Endometrial microvascular endothelial cells (primary cell): Measurements from ENCODE around the gene PPP2R1A. TPM values are rescaled to one million over a fixed set of nuclear protein-coding genes. Genes with fewer than 3 reads are reported as not detected.
"Not testable (repeated sequence)": the region's sequence is repeated elsewhere in the genome, so short reads cannot be mapped to it uniquely, and the experiment has no call there.

Source experiments
- in situ Hi-C: cut with HindIII; loops from 2 replicates; pipeline ENCODE4 v1.10.0; 2017; ENCODE audit warnings: low sequenced_read_pairs, low pct_unique_long_range_greater_than_20kb; ENCODE audit errors: inconsistent ontology term
- total RNA-seq: library from RNA; depleted of rRNA; stranded (reverse); fragments of >200 nt; gene quantifications from one replicate; pipeline ENCODE4 v1.2.3, GENCODE V29; 2015; ENCODE audit errors: inconsistent ontology term

PPP2R1A gene
- total RNA-seq, 1 donor from 2014 or later = 327 TPM

DNA sequence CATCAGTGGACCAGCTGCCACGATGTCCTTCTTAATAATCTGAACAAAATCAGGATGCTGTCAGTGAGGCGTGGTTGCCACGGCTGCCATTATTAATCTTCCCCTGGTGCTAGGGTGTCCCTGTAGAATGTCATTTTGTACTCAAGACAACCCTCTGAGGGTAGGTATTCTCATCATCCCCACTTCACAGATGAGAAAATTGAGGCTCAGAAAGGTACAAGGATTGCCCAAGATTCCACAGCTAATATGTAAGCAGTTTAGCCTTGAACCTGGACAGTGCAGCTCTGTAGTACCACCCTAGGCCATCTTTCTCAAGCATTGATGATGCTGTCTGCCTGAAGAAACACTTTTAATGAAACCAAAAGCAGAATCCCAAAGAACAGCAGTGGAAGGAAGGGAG, 8.1 kb downstream of the PPP2R1A start:
- in situ Hi-C loops = no loop called here

DNA sequence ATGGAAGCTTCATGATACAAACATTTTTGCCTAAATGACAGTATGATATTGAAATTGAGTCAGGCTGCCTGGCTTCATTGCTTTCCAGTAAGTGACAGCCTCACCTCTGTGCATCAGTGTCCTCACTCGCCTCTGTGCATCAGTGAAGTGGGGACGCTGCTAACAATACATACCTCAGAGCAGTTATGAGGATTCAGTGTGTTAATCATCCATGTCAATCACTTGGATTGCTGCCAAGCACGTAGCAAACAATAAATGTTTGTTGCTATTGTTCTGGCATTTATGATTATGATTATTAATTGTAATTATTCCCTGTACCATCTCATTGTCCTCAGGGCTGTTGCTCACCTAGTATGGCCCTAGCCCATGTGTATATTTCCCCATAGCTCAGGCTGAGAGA, 8.8 kb downstream of the PPP2R1A start:
- in situ Hi-C loops = no loop called here

DNA sequence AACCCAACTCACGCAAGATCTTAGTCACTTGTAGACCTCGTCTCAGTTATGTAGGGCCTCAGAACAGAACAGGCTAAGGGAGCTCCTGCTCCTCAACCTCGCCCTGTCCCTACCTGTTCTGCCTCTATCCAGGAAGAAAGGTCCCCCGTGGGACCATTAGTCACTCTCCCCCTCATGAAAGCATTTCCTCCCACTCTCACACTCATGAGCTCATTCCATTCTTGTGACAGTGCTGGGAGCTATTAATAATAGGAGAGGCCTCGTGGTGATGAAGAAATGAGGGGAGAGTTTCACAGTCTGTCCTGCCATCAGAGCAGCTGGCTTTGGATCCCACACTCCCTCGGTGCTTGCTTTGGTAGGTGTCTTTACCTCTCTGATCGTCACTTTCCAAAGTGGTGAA, 10.2 kb downstream of the PPP2R1A start:
- in situ Hi-C loops = no loop called here

GRCh38 chr19:52200755-52201391, 11.0 kb downstream of the PPP2R1A start:
- in situ Hi-C loops = not testable (repeated sequence)

GRCh38 chr19:52206481-52206880, 16.6 kb downstream of the PPP2R1A start:
- in situ Hi-C loops = no loop called here

DNA sequence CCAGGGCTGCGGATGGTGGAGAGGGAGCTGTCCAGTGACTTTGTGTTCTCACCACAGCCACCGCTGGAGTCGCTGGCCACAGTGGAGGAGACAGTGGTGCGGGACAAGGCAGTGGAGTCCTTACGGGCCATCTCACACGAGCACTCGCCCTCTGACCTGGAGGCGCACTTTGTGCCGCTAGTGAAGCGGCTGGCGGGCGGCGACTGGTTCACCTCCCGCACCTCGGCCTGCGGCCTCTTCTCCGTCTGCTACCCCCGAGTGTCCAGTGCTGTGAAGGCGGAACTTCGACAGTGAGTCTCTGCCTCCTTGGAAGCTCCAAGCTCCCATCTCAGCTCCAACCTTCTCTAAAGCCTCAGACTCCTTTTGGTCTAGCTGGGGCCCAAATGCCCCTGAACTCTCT, 21.4 kb downstream of the PPP2R1A start:
- in situ Hi-C loops = no loop called here

DNA sequence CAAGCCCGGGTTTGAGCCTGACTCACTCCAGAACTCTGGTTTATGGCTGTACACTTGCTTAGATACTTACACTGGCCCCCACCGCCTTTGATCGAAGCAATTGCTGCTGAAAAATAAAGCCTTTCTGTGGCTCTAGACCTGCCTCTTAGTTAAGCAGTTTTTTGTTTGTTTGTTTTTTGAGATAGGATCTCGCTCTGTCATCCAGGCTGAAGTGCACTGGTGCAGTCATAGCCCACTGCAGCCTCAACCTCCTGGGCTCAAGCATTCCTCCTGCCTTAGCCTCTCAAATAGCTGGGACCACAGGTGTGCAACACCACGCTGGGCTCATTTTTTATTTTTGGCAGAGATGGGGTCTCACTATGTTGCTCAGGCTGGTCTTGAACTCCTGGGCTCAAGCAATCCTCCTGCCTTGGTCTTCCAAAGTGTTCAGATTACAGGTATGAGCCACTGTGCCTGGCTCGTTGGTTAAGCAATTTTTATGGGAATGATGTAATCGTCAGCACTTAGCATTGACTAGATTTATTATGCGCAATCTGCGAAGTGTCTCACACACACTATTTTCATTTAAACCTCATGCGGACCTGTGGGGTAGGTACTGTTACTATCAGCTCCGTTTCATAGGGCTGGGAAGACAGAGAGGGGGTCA, 22.2 kb downstream of the PPP2R1A start:
- in situ Hi-C loops = no loop called here

- in situ Hi-C loops = no loop called here
These were observed 22.9 kb downstream of the PPP2R1A start for GRCh38 chr19:52212572-52213255.

DNA sequence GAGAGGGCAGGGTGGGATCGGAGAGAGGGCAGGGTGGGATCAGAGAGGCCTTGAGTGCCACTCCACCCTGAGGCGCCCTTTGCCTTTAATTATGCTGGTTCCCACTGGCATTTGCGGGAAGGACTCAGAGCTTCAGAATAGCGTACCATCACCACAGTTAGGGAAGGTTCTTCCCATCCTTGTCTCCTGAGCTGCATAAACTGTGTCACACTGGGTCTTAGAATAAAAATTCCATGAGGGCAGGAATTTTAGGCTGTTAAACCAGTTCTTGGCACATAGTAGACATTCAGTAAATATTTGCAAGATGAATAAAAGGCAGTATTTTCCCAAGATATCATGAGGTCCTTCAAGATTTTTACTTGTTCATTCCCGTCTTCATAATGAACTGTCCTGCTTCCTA, 24.4 kb downstream of the PPP2R1A start:
- in situ Hi-C loops = no loop called here

GRCh38 chr19:52216401-52216800, 26.5 kb downstream of the PPP2R1A start:
- in situ Hi-C loops = no loop called here

GRCh38 chr19:52217576-52217975, 27.7 kb downstream of the PPP2R1A start:
- in situ Hi-C loops = no loop called here

DNA sequence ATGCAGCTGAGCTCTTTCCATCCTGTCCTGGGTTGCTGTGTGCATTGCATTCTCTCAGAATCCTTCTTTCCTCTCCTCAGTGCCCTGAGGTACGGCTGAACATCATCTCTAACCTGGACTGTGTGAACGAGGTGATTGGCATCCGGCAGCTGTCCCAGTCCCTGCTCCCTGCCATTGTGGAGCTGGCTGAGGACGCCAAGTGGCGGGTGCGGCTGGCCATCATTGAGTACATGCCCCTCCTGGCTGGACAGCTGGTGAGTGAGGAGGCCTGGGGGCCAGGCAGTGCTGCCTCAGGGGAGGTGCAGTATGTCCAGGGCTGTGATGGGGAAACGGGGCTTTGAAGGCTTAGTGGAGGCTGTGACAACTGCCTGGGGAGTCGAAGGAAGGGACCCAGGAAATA, 29.8 kb downstream of the PPP2R1A start:
- in situ Hi-C loops = no loop called here

DNA sequence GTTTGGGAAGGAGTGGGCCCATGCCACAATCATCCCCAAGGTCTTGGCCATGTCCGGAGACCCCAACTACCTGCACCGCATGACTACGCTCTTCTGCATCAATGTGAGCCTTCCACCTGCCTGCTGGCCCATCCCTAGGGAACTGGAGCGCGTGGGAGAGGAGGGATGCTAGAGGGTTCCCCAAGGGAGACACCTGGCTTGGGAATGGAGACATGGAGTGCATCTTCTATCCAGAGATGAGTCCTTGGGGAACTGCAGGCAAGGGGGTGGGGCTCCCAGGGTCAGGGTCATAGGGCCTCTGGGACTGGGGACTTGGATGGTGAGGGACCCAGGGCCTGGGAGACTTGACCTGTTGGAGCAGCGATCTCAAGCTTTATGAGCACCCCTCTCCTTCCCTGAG, 31.2 kb downstream of the PPP2R1A start:
- in situ Hi-C loops = no loop called here

- in situ Hi-C loops = no loop called here
These were observed 32.1 kb downstream of the PPP2R1A start for GRCh38 chr19:52221831-52222375.

GRCh38 chr19:52224211-52224610, 34.4 kb downstream of the PPP2R1A start:
- in situ Hi-C loops = no loop called here

DNA sequence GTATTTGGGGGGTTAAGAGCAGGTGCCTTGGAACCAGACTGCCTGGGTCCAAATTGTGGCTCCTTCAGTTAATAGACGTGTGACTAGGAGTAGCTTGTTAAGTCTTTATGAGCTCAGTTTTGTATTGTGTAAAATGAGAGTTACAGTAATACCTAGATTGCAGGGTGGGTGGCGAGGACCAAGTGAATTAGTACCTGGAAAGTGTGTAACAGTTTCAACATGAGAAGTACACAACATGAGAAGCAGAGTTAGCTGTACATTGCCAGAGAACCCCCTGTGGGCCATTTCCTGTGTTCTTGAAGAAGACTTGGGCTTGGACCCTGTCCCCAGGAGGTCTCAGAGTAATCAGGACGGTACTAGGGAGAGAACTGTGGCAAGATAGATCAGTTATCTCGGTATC, 36.8 kb downstream of the PPP2R1A start:
- in situ Hi-C loops = no loop called here

DNA sequence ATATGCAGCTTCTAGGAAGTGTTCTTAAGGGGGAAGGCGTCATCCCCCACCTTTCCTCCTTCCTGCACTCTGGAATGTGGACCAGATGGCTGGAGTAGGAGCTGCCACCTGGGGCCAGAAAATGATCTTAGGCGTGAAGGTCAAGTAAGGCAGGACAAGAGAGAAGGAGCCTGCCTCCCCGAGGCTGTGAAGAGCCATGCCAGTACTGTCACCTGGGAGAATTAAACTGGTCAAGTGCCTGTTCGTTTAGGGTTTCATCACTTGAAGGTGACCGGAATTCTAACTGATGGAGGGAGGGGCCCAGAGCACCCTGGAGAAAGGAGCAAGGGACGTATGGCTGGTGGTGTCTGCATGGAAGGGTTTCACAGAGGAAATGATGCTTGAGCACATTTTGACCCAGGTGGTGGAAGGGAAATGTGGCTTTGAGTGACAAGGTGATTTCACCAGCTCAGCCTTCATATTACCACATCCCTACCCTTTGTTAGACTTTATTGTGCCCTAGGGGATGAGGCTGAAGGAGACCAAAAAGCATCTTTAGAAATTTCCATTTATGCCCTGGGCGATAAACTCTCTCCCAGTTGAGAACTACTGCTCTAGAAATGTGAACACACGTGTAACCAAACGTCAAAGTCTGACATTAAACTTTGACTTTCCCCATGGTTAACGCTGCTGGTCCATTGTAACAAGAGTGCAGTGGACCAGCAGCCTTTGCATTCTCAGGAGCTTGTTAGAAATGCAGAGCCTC, 37.5 kb downstream of the PPP2R1A start:
- in situ Hi-C loops = no loop called here

DNA sequence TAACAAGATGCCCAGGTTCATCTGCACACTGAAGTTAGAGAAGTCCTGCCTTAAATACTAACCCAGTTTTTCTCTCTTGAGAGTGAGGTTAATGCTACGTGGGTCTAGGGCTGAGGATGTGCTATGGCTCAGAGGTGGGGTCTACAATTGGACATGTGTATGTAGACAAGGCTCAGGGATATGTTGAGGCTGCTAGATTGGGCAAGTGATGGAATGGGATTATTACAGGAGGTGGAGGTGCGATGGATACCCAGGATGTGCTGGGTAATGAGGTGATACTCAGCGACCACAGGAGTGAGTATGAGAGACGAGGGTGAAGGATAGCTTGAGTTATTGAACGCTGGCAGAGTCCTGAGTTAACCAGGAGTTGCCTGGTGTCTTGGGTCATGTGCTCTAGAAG, 38.1 kb downstream of the PPP2R1A start:
- in situ Hi-C loops = no loop called here

- in situ Hi-C loops = no loop called here
These were observed 39.7 kb downstream of the PPP2R1A start for GRCh38 chr19:52229524-52229923.
